Endothelial cell (in vitro differentiated cells): ENCODE data around the gene PIM1. TPM values are rescaled to one million over a fixed set of nuclear protein-coding genes. Genes with fewer than 3 reads are reported as not detected.
A peak's percentile ranks its signal among the peaks of the same experiment; 100 is the strongest.
"Not testable (repeated sequence)": the region's sequence is repeated elsewhere in the genome, so short reads cannot be mapped to it uniquely, and the experiment has no call there.

Source experiments
- DNase-seq: peaks from one replicate; pipeline ENCODE4 v3.0.0; 2021; ENCODE audit warnings: low spot score
- H3K27ac Mint-ChIP-seq: one replicate; pipeline ENCODE4 v1.8.0; 2021; ENCODE audit warnings: mixed read lengths, inconsistent platforms; ENCODE audit not compliant: unreplicated experiment
- H3K27me3 Mint-ChIP-seq: one replicate; pipeline ENCODE4 v1.8.0; 2021; ENCODE audit warnings: mild to moderate bottlenecking, moderate library complexity, mixed read lengths, inconsistent platforms; ENCODE audit not compliant: unreplicated experiment
- H3K36me3 Mint-ChIP-seq: one replicate; pipeline ENCODE4 v1.8.0; 2021; ENCODE audit warnings: mild to moderate bottlenecking, low read depth, mixed read lengths, inconsistent platforms; ENCODE audit not compliant: unreplicated experiment
- H3K4me1 Mint-ChIP-seq: one replicate; pipeline ENCODE4 v1.8.0; 2021; ENCODE audit warnings: mild to moderate bottlenecking, mixed read lengths, inconsistent platforms; ENCODE audit not compliant: unreplicated experiment
- H3K4me3 Mint-ChIP-seq: one replicate; pipeline ENCODE4 v1.8.0; 2021; ENCODE audit warnings: mild to moderate bottlenecking, mixed read lengths, inconsistent platforms; ENCODE audit not compliant: unreplicated experiment
- H3K9me3 Mint-ChIP-seq: one replicate; pipeline ENCODE4 v1.8.0; 2021; ENCODE audit warnings: mixed read lengths, inconsistent platforms; ENCODE audit not compliant: unreplicated experiment
- total RNA-seq: library from RNA; stranded (reverse); fragmentation: NEBNext Ultra II Directional; extraction: Animal tissue kit (Norgen Biotek cat#: 25700); gene quantifications from one replicate; pipeline ENCODE4 v1.2.1, GENCODE V29; 2021; ENCODE audit not compliant: unreplicated experiment
- TF ChIP-seq, protein P1 (sequence below): fragments of 200-600 bp; sonication (generic); IDR thresholded peaks from one replicate; pipeline ENCODE4 v1.5.0; 2021; ENCODE audit warnings: antibody characterized with exemption; ENCODE audit not compliant: unreplicated experiment

PIM1 gene
- total RNA-seq, 1 donor from 2014 or later: 9.6 TPM

DNA sequence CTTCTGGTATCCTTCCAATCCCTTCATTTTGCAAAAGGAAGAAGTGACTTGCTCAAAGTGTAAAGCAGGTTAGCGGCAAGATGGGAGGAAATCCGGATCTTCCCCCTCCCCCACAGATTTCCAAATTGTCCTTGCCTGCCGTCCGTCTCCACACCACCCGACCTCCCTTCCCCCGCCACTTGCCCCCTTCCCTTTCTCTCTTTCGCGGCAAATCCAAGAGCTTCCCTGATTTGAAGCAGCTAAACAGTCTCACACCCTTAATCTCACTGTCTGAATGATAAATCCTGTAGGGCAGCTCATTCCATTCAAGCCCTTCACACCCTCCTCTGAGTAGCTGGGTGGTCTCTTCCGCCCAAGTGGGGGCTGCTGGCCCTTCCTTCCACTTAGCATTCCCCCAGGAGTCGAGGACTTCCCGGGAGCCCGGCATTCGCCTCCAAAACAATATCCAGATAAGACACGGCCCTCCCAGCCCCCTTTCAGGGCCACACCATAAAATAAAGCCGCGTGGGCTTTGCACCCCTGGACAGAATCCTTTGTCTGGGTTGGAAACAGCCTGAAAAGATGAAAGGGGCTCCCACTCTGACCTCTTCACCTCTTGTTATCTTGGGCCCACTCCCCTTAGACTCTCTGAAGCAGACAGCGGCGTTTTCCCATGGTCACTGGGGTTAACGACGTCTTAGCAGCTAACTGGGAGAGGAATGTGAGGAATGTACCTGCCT lies 44.0 kb upstream of the PIM1 start:
- no peaks in the 10 kb centered on the region for H3K9me3 Mint-ChIP-seq
- TF ChIP-seq, protein P1, sequence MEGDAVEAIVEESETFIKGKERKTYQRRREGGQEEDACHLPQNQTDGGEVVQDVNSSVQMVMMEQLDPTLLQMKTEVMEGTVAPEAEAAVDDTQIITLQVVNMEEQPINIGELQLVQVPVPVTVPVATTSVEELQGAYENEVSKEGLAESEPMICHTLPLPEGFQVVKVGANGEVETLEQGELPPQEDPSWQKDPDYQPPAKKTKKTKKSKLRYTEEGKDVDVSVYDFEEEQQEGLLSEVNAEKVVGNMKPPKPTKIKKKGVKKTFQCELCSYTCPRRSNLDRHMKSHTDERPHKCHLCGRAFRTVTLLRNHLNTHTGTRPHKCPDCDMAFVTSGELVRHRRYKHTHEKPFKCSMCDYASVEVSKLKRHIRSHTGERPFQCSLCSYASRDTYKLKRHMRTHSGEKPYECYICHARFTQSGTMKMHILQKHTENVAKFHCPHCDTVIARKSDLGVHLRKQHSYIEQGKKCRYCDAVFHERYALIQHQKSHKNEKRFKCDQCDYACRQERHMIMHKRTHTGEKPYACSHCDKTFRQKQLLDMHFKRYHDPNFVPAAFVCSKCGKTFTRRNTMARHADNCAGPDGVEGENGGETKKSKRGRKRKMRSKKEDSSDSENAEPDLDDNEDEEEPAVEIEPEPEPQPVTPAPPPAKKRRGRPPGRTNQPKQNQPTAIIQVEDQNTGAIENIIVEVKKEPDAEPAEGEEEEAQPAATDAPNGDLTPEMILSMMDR: no peak
- H3K27ac Mint-ChIP-seq: peak overlapping the region; percentile 90
- peak; percentile 30 for DNase-seq
- H3K36me3 Mint-ChIP-seq: no peaks in the 10 kb centered on the region
- peaks cover 5% of the 10 kb centered on the region for H3K27me3 Mint-ChIP-seq
- H3K4me1 Mint-ChIP-seq: peaks cover 18% of the 10 kb centered on the region
- H3K4me3 Mint-ChIP-seq: peak overlapping the region; percentile 60

DNA sequence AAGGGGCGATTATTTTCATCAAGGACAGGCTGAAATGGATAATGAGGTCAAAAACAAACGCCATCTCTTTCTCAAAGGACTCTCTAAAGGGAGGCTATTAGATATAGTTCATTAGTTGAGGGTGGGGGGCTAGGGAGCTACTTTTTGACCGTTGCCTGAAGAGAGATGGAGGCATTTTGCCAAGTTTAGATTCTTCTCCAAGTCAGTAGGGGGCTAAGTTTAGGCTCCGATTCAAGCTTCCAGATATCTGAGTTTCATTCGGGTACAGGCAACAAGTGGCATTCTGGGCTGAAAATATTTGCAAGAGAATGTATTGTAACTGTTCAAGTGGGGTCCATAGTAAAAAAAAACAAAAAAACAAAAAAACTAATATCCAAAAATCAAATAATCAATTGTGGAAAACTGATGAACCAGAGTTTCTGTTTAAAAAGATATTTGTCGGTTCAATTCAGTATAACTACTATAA lies 43.4 kb upstream of the PIM1 start:
- H3K4me1 Mint-ChIP-seq: peaks cover 20% of the 10 kb centered on the region
- DNase-seq: no peak
- TF ChIP-seq, protein P1: no peak
- no peaks in the 10 kb centered on the region for H3K9me3 Mint-ChIP-seq
- peak overlapping the region; percentile 90 for H3K27ac Mint-ChIP-seq
- no peaks in the 10 kb centered on the region for H3K36me3 Mint-ChIP-seq
- peaks cover 5% of the 10 kb centered on the region for H3K27me3 Mint-ChIP-seq
- H3K4me3 Mint-ChIP-seq: no peak overlapping the region

DNA sequence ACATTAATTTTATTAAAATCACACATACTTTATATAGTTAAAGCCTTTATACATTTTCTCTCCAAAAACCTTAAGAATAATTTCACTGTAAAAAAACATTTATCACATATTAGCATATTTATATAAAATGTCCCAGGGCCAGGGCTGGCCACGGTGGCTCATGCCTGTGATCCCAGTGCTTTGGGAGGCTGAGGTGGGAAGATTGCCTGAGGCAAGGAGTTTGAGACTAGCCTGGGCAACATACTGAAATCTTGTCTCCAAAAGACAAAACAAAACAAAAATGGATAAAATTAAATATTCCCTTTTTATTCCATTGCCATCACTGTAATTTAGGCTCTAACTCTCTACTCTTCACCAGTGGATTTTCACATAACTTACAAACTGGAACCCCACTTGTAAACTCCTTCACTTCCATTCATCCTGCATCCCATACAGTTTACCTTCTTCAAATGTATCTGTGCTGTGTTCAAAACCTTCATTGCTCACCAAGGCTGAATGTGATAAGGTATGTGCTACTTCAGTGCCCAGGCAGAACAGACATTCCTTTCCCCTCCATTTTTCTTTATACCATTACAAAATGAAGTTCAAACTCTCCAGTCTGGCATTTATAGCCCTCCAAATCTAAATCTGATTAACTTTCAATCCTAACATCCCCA lies 42.9 kb upstream of the PIM1 start:
- TF ChIP-seq, protein P1: no peak
- Mint-ChIP-seq H3K4me1 (peaks cover 24% of the 10 kb centered on the region), H3K36me3 (no peaks in the 10 kb centered on the region), H3K27me3 (peaks cover 5% of the 10 kb centered on the region), H3K4me3 (no peak overlapping the region), H3K9me3 (no peaks in the 10 kb centered on the region), H3K27ac (no peak overlapping the region)
- no peak for DNase-seq

DNA sequence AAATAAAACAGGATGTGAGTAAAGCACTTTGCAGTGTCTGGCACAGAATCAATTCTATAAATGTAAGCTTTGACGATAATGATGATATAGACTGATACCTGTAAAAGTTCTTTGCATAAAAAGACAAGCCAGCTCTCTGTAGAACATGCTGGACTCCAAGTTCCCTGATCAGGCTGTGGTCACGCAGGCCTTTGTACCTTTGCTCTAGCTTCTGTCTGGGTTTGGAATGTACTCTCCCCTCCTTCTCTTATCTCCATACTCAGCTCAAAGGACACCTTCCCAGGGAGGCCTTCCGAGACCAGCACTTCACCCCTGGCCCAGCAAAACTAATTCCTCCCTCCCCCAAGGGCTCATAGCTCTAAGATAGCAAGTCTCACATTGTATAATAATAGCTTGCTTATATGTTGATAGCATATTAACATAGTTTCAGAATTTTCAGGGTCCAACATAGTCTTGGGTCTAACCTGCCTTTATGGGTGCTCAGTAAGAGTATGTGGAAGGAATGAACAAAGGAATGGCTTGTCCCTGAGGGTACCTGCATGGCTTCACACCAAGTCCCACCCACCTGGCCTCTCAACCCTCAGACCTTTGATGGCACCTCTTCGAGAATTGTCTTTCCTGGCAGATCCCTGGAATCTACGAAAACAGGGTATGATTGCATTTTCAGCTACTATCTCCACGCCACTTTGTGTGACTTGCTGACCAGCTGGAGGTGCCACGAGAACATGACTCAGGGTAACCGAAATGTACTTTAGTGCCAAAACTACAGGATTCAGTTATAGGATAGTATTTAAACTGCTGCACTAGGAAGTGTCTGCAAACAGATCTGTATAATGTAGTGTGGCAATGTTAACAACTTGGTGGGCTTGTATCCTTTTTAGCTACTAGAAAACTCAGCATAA lies 41.7 kb upstream of the PIM1 start:
- no peaks in the 10 kb centered on the region for H3K27me3 Mint-ChIP-seq
- peak overlapping the region; percentile 36 for H3K27ac Mint-ChIP-seq
- peak overlapping the region; percentile 56 for H3K4me3 Mint-ChIP-seq
- no peaks in the 10 kb centered on the region for H3K9me3 Mint-ChIP-seq
- TF ChIP-seq, protein P1: no peak
- peaks cover 24% of the 10 kb centered on the region for H3K4me1 Mint-ChIP-seq
- no peak for DNase-seq
- H3K36me3 Mint-ChIP-seq: no peaks in the 10 kb centered on the region

DNA sequence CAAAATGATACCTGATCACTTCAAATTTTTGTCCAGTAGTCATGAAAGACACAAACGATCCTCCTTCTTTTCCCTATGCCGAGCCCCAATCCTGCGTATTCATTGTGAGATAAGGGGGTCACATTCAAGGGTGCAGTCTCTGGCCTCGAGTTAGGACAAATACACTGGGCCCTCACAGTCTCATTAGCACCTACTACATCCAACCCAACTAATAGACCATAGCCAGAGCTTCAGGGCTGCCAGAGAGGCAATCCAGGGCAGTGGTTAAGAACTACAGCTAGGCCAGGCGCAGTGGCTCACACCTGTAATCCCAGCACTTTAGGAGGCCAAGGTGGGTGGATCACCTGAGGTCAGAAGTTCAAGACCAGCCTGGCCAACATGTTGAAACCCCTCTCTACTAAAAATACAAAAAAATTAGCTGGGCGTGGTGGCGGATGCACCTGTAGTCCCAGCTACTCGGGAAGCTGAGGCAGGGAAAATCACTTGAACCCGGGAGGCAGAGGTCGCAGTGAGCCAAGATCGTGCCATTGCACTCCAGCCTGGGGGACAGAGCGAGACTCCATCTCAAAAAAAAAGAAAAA lies 41.0 kb upstream of the PIM1 start:
- not testable (repeated sequence) for H3K36me3 Mint-ChIP-seq, H3K9me3 Mint-ChIP-seq, H3K4me3 Mint-ChIP-seq, H3K27me3 Mint-ChIP-seq, DNase-seq, H3K27ac Mint-ChIP-seq
- peaks cover 24% of the 10 kb centered on the region for H3K4me1 Mint-ChIP-seq
